G401.6 (cell line): ENCODE data around the gene EMC6.
A peak's percentile ranks its signal among the peaks of the same experiment; 100 is the strongest.
"Not testable (repeated sequence)": the region's sequence is repeated elsewhere in the genome, so short reads cannot be mapped to it uniquely, and the experiment has no call there.

Source experiments
- FAIRE-seq: peaks from 2 replicates; lab custom pipeline; 2012; peaks lifted over from hg19 to GRCh38; lab: Jason Lieb, UNC

EMC6 gene

GRCh38 chr17:3681565-3681964 is 13.0 kb downstream of the EMC6 start:
- no peak for FAIRE-seq

- no peak for FAIRE-seq
Measured at GRCh38 chr17:3682033-3682432, 13.4 kb downstream of the EMC6 start.

GRCh38 chr17:3683054-3683511 is 14.5 kb downstream of the EMC6 start:
- FAIRE-seq, result no peak

- FAIRE-seq, result no peak
Measured at GRCh38 chr17:3685174-3685573, 16.6 kb downstream of the EMC6 start.

- FAIRE-seq, result peak; percentile 57
Measured at GRCh38 chr17:3688027-3688553, 19.5 kb downstream of the EMC6 start.

- no peak for FAIRE-seq
Measured at GRCh38 chr17:3688852-3689261, 20.2 kb downstream of the EMC6 start.

- no peak for FAIRE-seq
Measured at GRCh38 chr17:3689262-3690093, 20.9 kb downstream of the EMC6 start.

- FAIRE-seq, result no peak
Measured at GRCh38 chr17:3690094-3690715, 21.6 kb downstream of the EMC6 start.

GRCh38 chr17:3691617-3692067 is 23.0 kb downstream of the EMC6 start:
- FAIRE-seq, result no peak

GRCh38 chr17:3692346-3692745 is 23.7 kb downstream of the EMC6 start:
- no peak for FAIRE-seq

- FAIRE-seq, result no peak
Measured at GRCh38 chr17:3693141-3693540, 24.5 kb downstream of the EMC6 start.

GRCh38 chr17:3693829-3694231 is 25.2 kb downstream of the EMC6 start:
- FAIRE-seq, result no peak

- FAIRE-seq, result no peak
Measured at GRCh38 chr17:3695129-3695722, 26.6 kb downstream of the EMC6 start.

- no peak for FAIRE-seq
Measured at GRCh38 chr17:3695723-3696411, 27.3 kb downstream of the EMC6 start, which contains the start of gene P2RX5. TSS of gene P2RX5 (minus strand) at chr17:3696155. CDS start at chr17:3696005, 150 bp downstream.

GRCh38 chr17:3697103-3697476 is 28.5 kb downstream of the EMC6 start:
- no peak for FAIRE-seq

GRCh38 chr17:3698139-3698538 is 29.5 kb downstream of the EMC6 start:
- FAIRE-seq, result no peak

- FAIRE-seq, result no peak
Measured at GRCh38 chr17:3699951-3700350, 31.3 kb downstream of the EMC6 start.

- FAIRE-seq, result not testable (repeated sequence)
Measured at GRCh38 chr17:3702041-3702539, 33.5 kb downstream of the EMC6 start.

GRCh38 chr17:3704931-3705717 is 36.5 kb downstream of the EMC6 start:
- no peak for FAIRE-seq

GRCh38 chr17:3705718-3705984 is 37.0 kb downstream of the EMC6 start:
- not testable (repeated sequence) for FAIRE-seq

GRCh38 chr17:3708366-3708765 is 39.8 kb downstream of the EMC6 start:
- no peak for FAIRE-seq
